Stomach smooth muscle (tissue), 2 donors: ENCODE measurements around the gene ZNF76.
"Not testable (repeated sequence)": the region's sequence is repeated elsewhere in the genome, so short reads cannot be mapped to it uniquely, and the experiment has no call there.

Source experiments
- H3K27ac ChIP-seq: one replicate; pipeline ENCODE4 v1.7.0; 2013; ENCODE audit warnings: mild to moderate bottlenecking, low read length, inconsistent platforms
- H3K27me3 ChIP-seq, 2 donors: one replicate each; pipeline ENCODE4 v1.7.0; 2013; ENCODE audit warnings: low read length in 2 of 2; ENCODE audit not compliant: insufficient read depth in 2 of 2, control insufficient read depth in 1 of 2
- H3K36me3 ChIP-seq, 2 donors: one replicate each; pipeline ENCODE4 v1.7.0; 2013; ENCODE audit warnings: low read length in 2 of 2; ENCODE audit not compliant: control insufficient read depth in 2 of 2, insufficient read depth in 2 of 2
- H3K4me1 ChIP-seq: one replicate; pipeline ENCODE4 v1.7.0; 2013; ENCODE audit warnings: low read length; ENCODE audit not compliant: control insufficient read depth, insufficient read depth
- H3K4me3 ChIP-seq, 2 donors: one replicate each; pipeline ENCODE4 v1.7.0; 2013; ENCODE audit warnings: low read length in 2 of 2
- H3K9ac ChIP-seq, 2 donors: one replicate each; pipeline ENCODE4 v1.7.0; 2013; ENCODE audit warnings: low read length in 2 of 2, mild to moderate bottlenecking in 1 of 2
- H3K9me3 ChIP-seq, 2 donors: one replicate each; pipeline ENCODE4 v1.7.0; 2013; ENCODE audit warnings: low read length in 2 of 2; ENCODE audit not compliant: control insufficient read depth in 2 of 2
- donor health status: healthy.
- donor health status: Pancreatic carcinoma.

ZNF76 gene

DNA sequence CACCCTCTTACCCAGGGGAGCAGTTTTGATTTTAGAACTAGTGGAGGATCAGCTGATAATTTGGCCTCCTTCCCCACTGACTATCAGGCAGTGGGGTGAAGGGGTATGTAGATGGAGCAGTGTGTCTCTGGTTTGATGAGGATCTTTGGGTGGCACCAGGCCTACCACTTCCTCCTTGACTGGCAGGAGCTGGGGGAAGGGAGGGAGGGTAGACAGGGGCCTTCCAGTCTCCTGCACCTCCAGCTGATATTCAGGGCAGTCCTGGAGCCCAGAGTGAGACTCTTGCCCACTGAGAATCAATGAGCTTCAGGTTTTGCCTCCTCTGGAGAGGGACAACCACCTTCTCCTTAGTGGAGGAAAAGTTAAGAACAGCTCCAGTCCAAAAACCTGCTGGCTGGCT, 41.3 kb downstream of the ZNF76 start:
- Histone ChIP-seq H3K4me3 (no peak overlapping the region), H3K9ac (no peak overlapping the region), H3K4me1 (peaks cover 12% of the 10 kb centered on the region), H3K27ac (no peak overlapping the region), H3K27me3 (no peaks in the 10 kb centered on the region), H3K9me3 (no peaks in the 10 kb centered on the region), H3K36me3 (no peaks in the 10 kb centered on the region)

DNA sequence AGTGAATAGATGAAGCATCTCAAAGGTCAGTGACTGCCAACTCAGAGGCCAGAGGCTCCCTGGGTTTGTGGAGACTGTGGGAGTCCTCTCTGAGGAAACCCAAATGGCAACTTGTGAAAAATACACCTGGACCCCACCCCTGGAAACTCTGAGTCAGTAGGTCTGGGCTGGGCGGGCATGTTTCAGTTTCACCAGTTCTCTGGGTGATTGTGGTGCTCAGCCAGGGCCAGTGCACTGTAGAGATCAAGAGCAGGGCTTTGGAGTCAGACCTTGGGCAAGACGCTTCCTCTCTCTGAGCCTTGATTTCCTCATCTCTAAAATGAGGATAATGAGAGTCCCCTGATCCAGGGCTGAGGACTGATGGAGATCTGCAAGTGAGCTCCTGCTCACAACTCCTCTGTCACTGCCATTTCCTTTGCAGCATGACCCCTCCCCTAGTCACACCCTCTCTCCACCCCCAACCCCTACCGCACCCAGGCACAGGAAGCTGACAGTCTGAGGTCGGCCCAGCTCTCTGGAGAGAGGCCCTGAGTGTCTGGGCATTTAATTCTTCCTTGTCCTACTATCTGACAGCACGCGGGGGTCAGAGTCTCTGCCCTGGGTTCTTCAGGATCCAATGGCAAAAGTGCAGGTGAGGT, 43.2 kb downstream of the ZNF76 start:
- H3K36me3 ChIP-seq, result no peaks in the 10 kb centered on the region
- H3K4me1 ChIP-seq, result peaks cover 3% of the 10 kb centered on the region
- no peaks in the 10 kb centered on the region for H3K27me3 ChIP-seq
- no peaks in the 10 kb centered on the region for H3K9me3 ChIP-seq
- H3K4me3 ChIP-seq, result no peak overlapping the region
- H3K9ac ChIP-seq, result no peak overlapping the region
- H3K27ac ChIP-seq, result no peak overlapping the region

DNA sequence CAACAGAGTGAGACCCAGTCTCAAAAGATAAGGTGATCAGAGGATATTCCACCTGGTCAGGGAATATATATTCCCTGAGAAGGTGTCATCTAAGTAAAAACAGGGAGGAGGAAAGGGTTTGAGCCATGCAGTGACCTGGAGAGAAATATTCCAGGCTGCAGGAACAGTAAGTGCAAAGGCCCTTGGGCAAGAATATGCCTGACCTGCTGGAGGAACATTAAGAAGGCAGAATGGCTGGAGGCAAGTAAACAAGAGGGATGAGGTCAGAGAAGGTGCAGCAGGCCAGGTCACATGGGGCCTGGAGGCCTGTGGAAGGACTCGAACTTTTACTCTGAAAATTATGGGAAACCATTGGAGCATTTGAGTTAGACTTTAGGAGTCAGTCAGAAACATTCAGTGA, 44.8 kb downstream of the ZNF76 start:
- no peak overlapping the region for H3K27ac ChIP-seq
- H3K9ac ChIP-seq, result no peak overlapping the region

DNA sequence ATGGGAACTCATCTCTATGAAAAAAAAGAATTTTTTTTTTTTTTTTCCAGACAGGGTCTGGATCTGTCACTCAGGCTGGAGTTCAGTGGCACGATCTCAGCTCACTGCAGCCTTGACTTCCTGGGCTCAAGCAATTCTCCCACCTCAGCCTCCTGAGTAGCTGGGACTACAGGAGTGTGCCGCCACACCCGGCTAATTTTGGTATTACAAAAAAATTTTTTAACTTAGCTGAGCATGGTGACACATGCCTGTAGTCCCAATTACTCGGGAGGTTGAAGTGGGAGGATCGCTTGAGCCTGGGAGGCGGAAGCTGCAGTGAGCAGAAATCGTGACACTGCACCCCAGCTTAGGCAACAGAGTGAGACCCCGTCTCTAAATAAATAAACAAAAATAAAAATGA, 45.6 kb downstream of the ZNF76 start:
- Histone ChIP-seq H3K9me3 (no peaks in the 10 kb centered on the region), H3K4me3 (no peak overlapping the region), H3K27me3 (no peaks in the 10 kb centered on the region), H3K9ac (no peak overlapping the region), H3K4me1 (no peaks in the 10 kb centered on the region), H3K36me3 (no peaks in the 10 kb centered on the region), H3K27ac (no peak overlapping the region)

More for the DNA sequence above, 44.8 kb downstream of the ZNF76 start:
- Histone ChIP-seq H3K36me3 (no peaks in the 10 kb centered on the region), H3K4me3 (no peak overlapping the region), H3K9me3 (no peaks in the 10 kb centered on the region), H3K27me3 (no peaks in the 10 kb centered on the region), H3K4me1 (no peaks in the 10 kb centered on the region)

DNA sequence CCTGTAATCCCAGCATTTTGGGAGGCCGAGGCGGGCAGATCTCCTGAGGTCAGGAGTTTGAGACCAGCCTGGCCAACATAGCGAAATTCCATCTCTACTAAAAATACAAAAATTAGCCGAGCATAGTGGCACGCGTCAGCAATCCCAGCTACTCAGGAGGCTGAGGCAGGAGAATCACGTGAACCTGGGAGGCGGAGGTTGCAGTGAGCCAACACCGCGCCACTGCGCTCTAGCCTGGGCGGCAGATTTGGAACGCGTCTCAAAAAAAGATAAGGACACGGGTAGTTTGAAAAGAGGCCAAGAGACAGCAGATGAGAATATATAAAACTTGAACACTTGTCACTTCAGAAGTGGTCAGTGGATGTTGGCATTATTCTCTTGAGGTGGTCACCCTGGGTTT, 47.6 kb downstream of the ZNF76 start:
- H3K4me3 ChIP-seq, H3K27ac ChIP-seq, H3K36me3 ChIP-seq, H3K27me3 ChIP-seq, H3K9me3 ChIP-seq, H3K4me1 ChIP-seq, H3K9ac ChIP-seq: not testable (repeated sequence)

DNA sequence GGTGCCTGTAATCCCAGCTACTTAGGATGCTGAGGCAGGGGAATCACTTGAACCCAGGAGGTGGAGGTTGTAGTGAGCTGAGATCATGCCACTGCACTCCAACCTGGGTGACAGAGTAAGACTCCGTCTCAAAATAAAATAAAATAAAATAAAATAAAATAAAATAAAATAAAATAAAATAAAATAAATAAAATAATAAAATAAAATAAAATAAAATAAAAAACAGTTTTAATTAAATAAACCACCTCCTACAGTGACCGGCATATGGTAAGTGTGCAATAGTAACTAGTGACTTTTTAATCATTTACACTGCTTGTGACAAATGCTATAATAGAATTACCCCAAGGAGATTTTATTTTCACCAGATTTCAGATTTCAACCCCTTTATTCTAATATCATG, 49.0 kb downstream of the ZNF76 start:
- H3K36me3 ChIP-seq, H3K9me3 ChIP-seq, H3K9ac ChIP-seq, H3K4me3 ChIP-seq, H3K4me1 ChIP-seq, H3K27ac ChIP-seq, H3K27me3 ChIP-seq: not testable (repeated sequence)

DNA sequence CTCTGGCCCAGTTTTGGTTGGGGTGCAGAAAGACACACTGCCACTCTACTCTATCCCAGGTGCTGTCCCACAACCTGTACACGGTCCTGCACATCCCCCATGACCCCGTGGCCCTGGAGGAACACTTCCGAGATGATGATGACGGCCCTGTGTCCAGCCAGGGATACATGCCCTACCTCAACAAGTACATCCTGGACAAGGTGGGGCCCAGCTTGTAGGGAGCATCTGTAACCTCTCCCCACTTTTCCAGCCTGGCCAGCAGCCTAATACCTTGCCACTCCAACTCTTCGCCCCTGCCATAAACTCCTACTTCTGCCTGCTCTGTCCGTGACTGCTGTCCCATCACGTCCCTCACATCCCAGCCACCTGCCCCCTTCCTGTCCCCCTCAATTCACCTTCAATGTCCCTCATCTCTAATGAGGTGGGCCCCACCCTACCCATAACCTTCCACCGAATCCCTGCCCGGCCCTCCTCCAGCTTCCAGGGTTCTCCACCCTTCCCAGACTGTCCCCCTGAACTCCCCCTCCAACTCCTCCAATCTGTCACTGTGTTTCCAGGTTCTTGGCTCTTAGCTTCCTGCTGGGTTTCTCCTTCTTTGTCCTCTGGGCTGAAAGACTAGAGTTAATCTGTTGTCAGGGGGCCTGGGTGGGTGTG, 50.2 kb downstream of the ZNF76 start:
- Histone ChIP-seq H3K36me3 (no peaks in the 10 kb centered on the region), H3K27me3 (peaks cover 0 to 4% of the 10 kb centered on the region in 2 donors), H3K9ac (no peak overlapping the region), H3K4me3 (no peak overlapping the region), H3K4me1 (peaks cover 3% of the 10 kb centered on the region), H3K9me3 (no peaks in the 10 kb centered on the region), H3K27ac (no peak overlapping the region)

DNA sequence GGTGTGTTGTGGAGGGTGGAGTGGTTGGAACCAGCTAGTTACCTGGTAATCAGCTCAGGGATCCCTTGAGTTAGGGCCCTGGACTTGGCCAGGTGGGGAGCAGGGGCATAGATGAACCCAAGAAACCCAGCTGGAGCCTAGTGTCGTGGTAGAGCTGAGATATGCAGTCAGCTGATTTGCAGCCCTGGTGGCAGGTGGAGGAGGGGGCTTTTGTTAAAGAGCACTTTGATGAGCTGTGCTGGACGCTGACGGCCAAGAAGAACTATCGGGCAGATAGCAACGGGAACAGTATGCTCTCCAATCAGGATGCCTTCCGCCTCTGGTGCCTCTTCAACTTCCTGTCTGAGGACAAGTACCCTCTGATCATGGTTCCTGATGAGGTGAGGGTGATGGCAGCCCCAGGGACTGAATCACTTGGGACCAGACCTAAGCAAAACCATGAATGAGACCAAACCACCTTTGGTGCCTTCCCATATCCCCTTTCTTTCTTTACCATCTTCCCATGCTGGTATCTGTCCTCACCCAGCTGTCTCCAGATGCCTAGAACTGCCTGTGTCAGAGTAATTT, 50.8 kb downstream of the ZNF76 start:
- peaks cover 3% of the 10 kb centered on the region for H3K4me1 ChIP-seq
- no peak overlapping the region for H3K4me3 ChIP-seq
- no peak overlapping the region for H3K27ac ChIP-seq

DNA sequence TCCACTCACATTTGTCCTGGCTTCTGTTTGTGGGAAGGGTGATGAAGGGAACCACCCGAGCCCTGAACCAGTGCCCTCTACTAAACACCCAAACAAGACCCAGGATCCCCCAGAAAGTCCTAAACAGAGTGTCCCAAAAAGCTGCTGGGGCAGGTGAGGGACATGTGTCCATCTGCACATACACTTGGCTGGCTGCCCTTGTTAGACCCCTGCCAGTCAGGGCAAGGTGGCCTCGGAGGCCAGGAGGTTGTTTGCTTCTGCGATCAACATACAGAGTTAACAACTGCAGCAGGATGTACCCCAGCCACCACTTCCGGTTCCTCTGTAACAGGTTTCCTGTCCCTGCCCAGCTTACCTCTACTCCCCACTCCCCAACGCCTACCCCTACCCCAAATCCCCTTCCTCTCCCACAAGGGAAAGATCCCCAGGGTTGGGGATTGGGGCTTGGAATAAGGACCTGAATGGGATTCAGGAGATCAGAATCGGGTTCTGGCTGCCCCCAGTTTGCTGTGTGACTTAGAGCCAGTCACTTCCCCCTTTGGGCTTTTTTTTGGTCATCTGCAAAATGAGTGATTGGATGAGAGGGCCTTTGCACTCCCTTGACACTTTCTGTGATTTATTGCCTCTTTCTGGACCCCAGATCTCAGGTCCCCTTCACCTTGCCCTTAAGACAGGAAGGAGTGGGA, 52.0 kb downstream of the ZNF76 start:
- Histone ChIP-seq H3K4me1 (peaks cover 3% of the 10 kb centered on the region), H3K27me3 (peaks cover 0 to 4% of the 10 kb centered on the region in 2 donors), H3K36me3 (no peaks in the 10 kb centered on the region), H3K27ac (no peak overlapping the region), H3K9ac (no peak overlapping the region), H3K4me3 (no peak overlapping the region), H3K9me3 (no peaks in the 10 kb centered on the region)

More for the DNA sequence above, 50.8 kb downstream of the ZNF76 start:
- H3K27me3 ChIP-seq, result peaks cover 0 to 4% of the 10 kb centered on the region in 2 donors
- H3K9me3 ChIP-seq, result no peaks in the 10 kb centered on the region
- H3K9ac ChIP-seq, result no peak overlapping the region
- H3K36me3 ChIP-seq, result no peaks in the 10 kb centered on the region

DNA sequence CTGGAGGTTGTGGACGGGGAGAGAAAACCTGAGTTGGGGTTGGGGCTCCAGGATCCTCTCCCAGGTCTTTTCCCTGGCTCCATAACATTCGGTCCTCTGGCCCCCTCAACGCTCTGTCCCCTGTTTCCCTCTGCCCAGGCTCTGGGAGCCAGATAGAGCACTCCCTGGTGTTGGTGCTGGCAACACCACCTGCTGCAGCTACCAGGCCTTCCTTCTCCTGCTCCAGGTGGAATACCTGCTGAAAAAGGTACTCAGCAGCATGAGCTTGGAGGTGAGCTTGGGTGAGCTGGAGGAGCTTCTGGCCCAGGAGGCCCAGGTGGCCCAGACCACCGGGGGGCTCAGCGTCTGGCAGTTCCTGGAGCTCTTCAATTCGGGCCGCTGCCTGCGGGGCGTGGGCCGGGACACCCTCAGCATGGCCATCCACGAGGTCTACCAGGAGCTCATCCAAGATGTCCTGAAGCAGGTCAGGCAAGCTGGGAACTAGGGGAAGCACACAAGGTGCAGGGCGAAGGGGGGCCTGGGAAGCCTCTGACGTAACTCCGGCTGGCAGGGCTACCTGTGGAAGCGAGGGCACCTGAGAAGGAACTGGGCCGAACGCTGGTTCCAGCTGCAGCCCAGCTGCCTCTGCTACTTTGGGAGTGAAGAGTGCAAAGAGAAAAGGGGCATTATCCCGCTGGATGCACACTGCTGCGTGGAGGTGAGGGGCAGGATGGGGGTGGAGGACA, 52.7 kb downstream of the ZNF76 start:
- H3K9ac ChIP-seq, result no peak overlapping the region
- H3K9me3 ChIP-seq, result no peaks in the 10 kb centered on the region
- H3K36me3 ChIP-seq, result no peaks in the 10 kb centered on the region
- no peak overlapping the region for H3K27ac ChIP-seq
- peaks cover 3% of the 10 kb centered on the region for H3K4me1 ChIP-seq
- H3K27me3 ChIP-seq, result peaks cover 0 to 4% of the 10 kb centered on the region in 2 donors
- no peak overlapping the region for H3K4me3 ChIP-seq
